GM18867 (cell line): Measurements from ENCODE around the gene AMOTL1.
A peak's percentile ranks its signal among the peaks of the same experiment; 100 is the strongest.
"Not testable (repeated sequence)": the region's sequence is repeated elsewhere in the genome, so short reads cannot be mapped to it uniquely, and the experiment has no call there.

ENCODE experiments used
- ATAC-seq: cut with Tn5 transposase; IDR thresholded peaks from one replicate; pipeline ENCODE4 v1.9.1; 2021; ENCODE audit warnings: mild to moderate bottlenecking, moderate library complexity; ENCODE audit not compliant: unreplicated experiment

Gene AMOTL1

GRCh38 chr11:94876645-94877442, 108.7 kb downstream of the AMOTL1 start:
- ATAC-seq, result peak; percentile 89

- no peak for ATAC-seq
These were observed 109.5 kb downstream of the AMOTL1 start for GRCh38 chr11:94877443-94878200.

GRCh38 chr11:94879006-94879405, 110.8 kb downstream of the AMOTL1 start:
- ATAC-seq, result no peak

- ATAC-seq, result no peak
These were observed 112.1 kb downstream of the AMOTL1 start for GRCh38 chr11:94880216-94880615.

- ATAC-seq, result no peak
These were observed 114.8 kb downstream of the AMOTL1 start for GRCh38 chr11:94882931-94883330.

- no peak for ATAC-seq
These were observed 115.7 kb downstream of the AMOTL1 start for GRCh38 chr11:94883878-94884277.

GRCh38 chr11:94884376-94884775, 116.2 kb downstream of the AMOTL1 start:
- no peak for ATAC-seq

- ATAC-seq, result peak; percentile 79
These were observed 117.0 kb downstream of the AMOTL1 start for GRCh38 chr11:94885133-94885532.

GRCh38 chr11:94885581-94885980, 117.4 kb downstream of the AMOTL1 start:
- no peak for ATAC-seq

GRCh38 chr11:94888204-94888603, 120.0 kb downstream of the AMOTL1 start:
- no peak for ATAC-seq

GRCh38 chr11:94895451-94895850, 127.3 kb downstream of the AMOTL1 start:
- no peak for ATAC-seq

GRCh38 chr11:94895971-94896370, 127.8 kb downstream of the AMOTL1 start:
- ATAC-seq, result no peak

GRCh38 chr11:94897330-94897768, 129.2 kb downstream of the AMOTL1 start:
- ATAC-seq, result peak; percentile 81

GRCh38 chr11:94907226-94907625, 139.1 kb downstream of the AMOTL1 start:
- ATAC-seq, result no peak

GRCh38 chr11:94909371-94909820, 141.2 kb downstream of the AMOTL1 start:
- ATAC-seq, result no peak

- no peak for ATAC-seq
These were observed 142.1 kb downstream of the AMOTL1 start for GRCh38 chr11:94910270-94910669.

GRCh38 chr11:94910779-94911178, 142.6 kb downstream of the AMOTL1 start:
- no peak for ATAC-seq

GRCh38 chr11:94912806-94913205, 144.7 kb downstream of the AMOTL1 start:
- no peak for ATAC-seq

- ATAC-seq, result not testable (repeated sequence)
These were observed 145.7 kb downstream of the AMOTL1 start for GRCh38 chr11:94913718-94914394.

GRCh38 chr11:94920311-94920710, 152.2 kb downstream of the AMOTL1 start:
- ATAC-seq, result no peak

GRCh38 chr11:94922321-94923003, 154.3 kb downstream of the AMOTL1 start:
- ATAC-seq, result no peak
